IPS DF 6.9 (cell line): Measurements from ENCODE around the gene ELMO3.

Experiments
- DNase-seq: peaks from one replicate; pipeline ENCODE4 v3.0.0-alpha.2; 2013; ENCODE audit warnings: low read depth, low spot score
- H3K27ac ChIP-seq: one replicate; pipeline ENCODE4 v1.5.1; 2013; ENCODE audit warnings: low read length, control low read depth
- H3K27me3 ChIP-seq: 2 replicates; pipeline ENCODE4 v1.6.1; 2013; ENCODE audit warnings: mild to moderate bottlenecking, low read length; ENCODE audit not compliant: control insufficient read depth, insufficient read depth
- H3K36me3 ChIP-seq: 2 replicates; pipeline ENCODE4 v1.6.1; 2013; ENCODE audit warnings: low read length; ENCODE audit not compliant: control insufficient read depth, insufficient read depth
- H3K4me1 ChIP-seq: 2 replicates; pipeline ENCODE4 v1.6.1; 2013; ENCODE audit warnings: low read length; ENCODE audit not compliant: control insufficient read depth, insufficient read depth
- H3K4me3 ChIP-seq: 2 replicates; pipeline ENCODE4 v1.5.1; 2013; ENCODE audit warnings: mild to moderate bottlenecking, low read length
- H3K9me3 ChIP-seq: 2 replicates; pipeline ENCODE4 v1.6.1; 2013; ENCODE audit warnings: low read length, inconsistent platforms; ENCODE audit not compliant: control insufficient read depth, insufficient read depth
- WGBS: extraction: QIAGEN DNeasy Blood & Tissue Kit; methylation state at CpG from one replicate; pipeline ENCODE4 v1.1.7; 2013; ENCODE audit warnings: mixed read lengths, missing lambda C conversion rate; ENCODE audit not compliant: insufficient read length, insufficient coverage; 5-methylcytosine and 5-hydroxymethylcytosine counted together

The ELMO3 gene

GRCh38 chr16:67165121-67166078 is 33.5 kb upstream of the ELMO3 start:
- H3K4me1 ChIP-seq, result peaks cover 10% of the 10 kb centered on the region
- H3K27ac ChIP-seq, result no peak overlapping the region
- no peaks in the 10 kb centered on the region; the same call in 1 of the 2 replicates for H3K36me3 ChIP-seq
- peak overlapping the region; percentile 21; the same call in 1 of the 2 replicates for H3K4me3 ChIP-seq
- H3K27me3 ChIP-seq, result peaks cover 86% of the 10 kb centered on the region
- no CpG with 5 or more reads among the region's 85 CpGs for WGBS
- H3K9me3 ChIP-seq, result no peaks in the 10 kb centered on the region
- no peak for DNase-seq

- DNase-seq, result no peak
- no peak overlapping the region for H3K4me3 ChIP-seq
- H3K9me3 ChIP-seq, result no peaks in the 10 kb centered on the region
- H3K27ac ChIP-seq, result no peak overlapping the region
- peaks cover 84% of the 10 kb centered on the region for H3K27me3 ChIP-seq
- H3K36me3 ChIP-seq, result no peaks in the 10 kb centered on the region; the same call in 1 of the 2 replicates
- no CpG with 5 or more reads among the region's 18 CpGs for WGBS
- peaks cover 12% of the 10 kb centered on the region for H3K4me1 ChIP-seq
These were observed 32.8 kb upstream of the ELMO3 start for GRCh38 chr16:67166110-67166547.

GRCh38 chr16:67166598-67167168 is 32.2 kb upstream of the ELMO3 start:
- no peak for DNase-seq
- Histone ChIP-seq H3K4me1 (peaks cover 13% of the 10 kb centered on the region), H3K27ac (no peak overlapping the region), H3K4me3 (no peak overlapping the region), H3K9me3 (no peaks in the 10 kb centered on the region), H3K36me3 (no peaks in the 10 kb centered on the region; the same call in 1 of the 2 replicates), H3K27me3 (peaks cover 84% of the 10 kb centered on the region)
- no CpG with 5 or more reads among the region's 5 CpGs for WGBS

GRCh38 chr16:67167588-67167987 is 31.3 kb upstream of the ELMO3 start:
- no peak for DNase-seq
- Histone ChIP-seq H3K4me3 (no peak overlapping the region), H3K9me3 (no peaks in the 10 kb centered on the region), H3K27me3 (peaks cover 82% of the 10 kb centered on the region), H3K4me1 (peaks cover 13% of the 10 kb centered on the region), H3K27ac (no peak overlapping the region), H3K36me3 (no peaks in the 10 kb centered on the region; the same call in 1 of the 2 replicates)
- WGBS, result no CpG with 5 or more reads among the region's 7 CpGs

GRCh38 chr16:67169011-67169451 is 29.9 kb upstream of the ELMO3 start:
- peaks cover 79% of the 10 kb centered on the region for H3K27me3 ChIP-seq
- no CpG with 5 or more reads among the region's 9 CpGs for WGBS
- H3K9me3 ChIP-seq, result no peaks in the 10 kb centered on the region
- H3K27ac ChIP-seq, result no peak overlapping the region
- H3K4me1 ChIP-seq, result peaks cover 9% of the 10 kb centered on the region
- no peak for DNase-seq
- peak overlapping the region; percentile 9; the same call in 1 of the 2 replicates for H3K4me3 ChIP-seq
- H3K36me3 ChIP-seq, result no peaks in the 10 kb centered on the region; the same call in 1 of the 2 replicates

GRCh38 chr16:67169642-67170167 is 29.2 kb upstream of the ELMO3 start:
- Histone ChIP-seq H3K4me3 (peak overlapping the region; percentile 45; the same call in 1 of the 2 replicates), H3K27ac (no peak overlapping the region), H3K36me3 (no peaks in the 10 kb centered on the region; the same call in 1 of the 2 replicates), H3K27me3 (peaks cover 77% of the 10 kb centered on the region), H3K9me3 (no peaks in the 10 kb centered on the region), H3K4me1 (peaks cover 7% of the 10 kb centered on the region)
- no peak for DNase-seq
- no CpG with 5 or more reads among the region's 24 CpGs for WGBS

GRCh38 chr16:67170168-67170948 is 28.6 kb upstream of the ELMO3 start, which contains the start of gene NOL3:
TSS of gene NOL3 (plus strand) at chr16:67170538.
- DNase-seq, result no peak
- Histone ChIP-seq H3K27me3 (peaks cover 77% of the 10 kb centered on the region), H3K9me3 (no peaks in the 10 kb centered on the region), H3K4me3 (peak within 1 kb of the TSS; percentile 45; the same call in 1 of the 2 replicates), H3K27ac (no peak within 1 kb of the TSS), H3K4me1 (peaks cover 7% of the 10 kb centered on the region), H3K36me3 (no peaks in the 10 kb centered on the region)
- WGBS, result no CpG with 5 or more reads among the region's 50 CpGs

GRCh38 chr16:67170949-67171649 is 27.8 kb upstream of the ELMO3 start:
- no peaks in the 10 kb centered on the region for H3K9me3 ChIP-seq
- no peak overlapping the region for H3K27ac ChIP-seq
- H3K27me3 ChIP-seq, result peaks cover 75% of the 10 kb centered on the region
- peaks cover 4% of the 10 kb centered on the region; the same call in 1 of the 2 replicates for H3K4me1 ChIP-seq
- peak overlapping the region; percentile 45; the same call in 1 of the 2 replicates for H3K4me3 ChIP-seq
- no CpG with 5 or more reads among the region's 14 CpGs for WGBS
- DNase-seq, result no peak
- no peaks in the 10 kb centered on the region for H3K36me3 ChIP-seq

- Histone ChIP-seq H3K4me3 (no peak overlapping the region), H3K9me3 (no peaks in the 10 kb centered on the region), H3K36me3 (no peaks in the 10 kb centered on the region), H3K4me1 (peaks cover 2% of the 10 kb centered on the region; the same call in 1 of the 2 replicates), H3K27me3 (peaks cover 63% of the 10 kb centered on the region), H3K27ac (no peak overlapping the region)
- no peak for DNase-seq
- no CpG with 5 or more reads among the region's 1 CpG for WGBS
These were observed 25.6 kb upstream of the ELMO3 start for GRCh38 chr16:67173323-67173722.
